ENCODE measurements around the gene TCP10L. TPM values are rescaled to one million over a fixed set of nuclear protein-coding genes. Genes with fewer than 3 reads are reported as not detected.

TCP10L gene
- polyA plus RNA-seq, 1 experiment = 0.12 TPM

- no peak overlapping the region for H3K4me3 ChIP-seq (ENCODE audit: low read depth, low read length)
- DNase-seq (ENCODE audit: low read depth, low spot score) = no peak
- CTCF ChIA-PET = no interaction called here
Observed at GRCh38 chr21:32549440-32549839, 35.9 kb downstream of the TCP10L start.

GRCh38 chr21:32548978-32549377 lies 36.3 kb downstream of the TCP10L start:
- ChIA-PET CTCF (no interaction called here), POLR2A (no interaction called here)
- no peak for DNase-seq (ENCODE audit: low read depth, low spot score)
- no peak for TF ChIP-seq CTCF (IDR thresholded peaks at IDR 0.05; ENCODE audit: low read depth, low read length)
- Histone ChIP-seq H3K27ac (ENCODE audit: low read depth, low read length) (no peak overlapping the region), H3K4me3 (ENCODE audit: low read depth, low read length) (no peak overlapping the region), H3K27me3 (ENCODE audit: control insufficient read depth, insufficient read depth, low read length) (no peaks in the 10 kb centered on the region), H3K9me3 (ENCODE audit: control insufficient read depth, insufficient read depth, low read length) (no peaks in the 10 kb centered on the region)

More at GRCh38 chr21:32549440-32549839, 35.9 kb downstream of the TCP10L start:
- Histone ChIP-seq H3K9me3 (ENCODE audit: control insufficient read depth, insufficient read depth, low read length) (no peaks in the 10 kb centered on the region), H3K27me3 (ENCODE audit: control insufficient read depth, insufficient read depth, low read length) (no peaks in the 10 kb centered on the region), H3K27ac (ENCODE audit: low read depth, low read length) (no peak overlapping the region)
- POLR2A ChIA-PET = no interaction called here
- no peak for TF ChIP-seq CTCF (IDR thresholded peaks at IDR 0.05; ENCODE audit: low read depth, low read length)

DNA sequence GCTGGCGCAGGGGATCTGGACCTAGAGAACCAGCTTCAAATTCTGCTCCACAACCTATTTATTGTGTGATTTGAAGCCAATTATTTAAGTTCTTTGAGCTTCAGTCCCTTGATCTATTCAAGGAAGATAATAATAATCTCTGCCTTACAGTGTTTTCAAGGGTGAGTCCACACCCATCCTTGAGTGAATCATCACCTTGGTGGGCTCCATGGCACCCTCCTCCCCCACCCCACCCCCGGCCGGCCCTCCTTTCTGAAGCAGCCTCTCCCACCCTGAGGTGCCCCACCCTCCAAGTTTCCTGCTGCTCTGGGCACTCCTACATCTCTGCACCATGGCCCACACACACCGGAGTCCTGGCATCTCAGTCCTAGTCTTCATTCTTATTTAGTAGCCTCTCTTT lies 38.3 kb downstream of the TCP10L start:
- Histone ChIP-seq H3K27ac (ENCODE audit: low read depth, low read length) (no peak overlapping the region), H3K4me3 (ENCODE audit: low read depth, low read length) (no peak overlapping the region), H3K9me3 (ENCODE audit: control insufficient read depth, insufficient read depth, low read length) (no peaks in the 10 kb centered on the region), H3K27me3 (ENCODE audit: control insufficient read depth, insufficient read depth, low read length) (no peaks in the 10 kb centered on the region)
- POLR2A ChIA-PET = no interaction called here
- no peak for DNase-seq (ENCODE audit: low read depth, low spot score)
- no peak for TF ChIP-seq CTCF (IDR thresholded peaks at IDR 0.05; ENCODE audit: low read depth, low read length)
- CTCF ChIA-PET = no interaction called here

GRCh38 chr21:32545948-32546441 lies 39.3 kb downstream of the TCP10L start:
- DNase-seq (ENCODE audit: low read depth, low spot score) = no peak
- no peak overlapping the region for H3K27ac ChIP-seq (ENCODE audit: low read depth, low read length)
- ChIA-PET CTCF (no interaction called here), POLR2A (no interaction called here)
- no peak for TF ChIP-seq CTCF (IDR thresholded peaks at IDR 0.05; ENCODE audit: low read depth, low read length)
- H3K9me3 ChIP-seq (ENCODE audit: control insufficient read depth, insufficient read depth, low read length) = no peaks in the 10 kb centered on the region
- no peaks in the 10 kb centered on the region for H3K27me3 ChIP-seq (ENCODE audit: control insufficient read depth, insufficient read depth, low read length)
- no peak overlapping the region for H3K4me3 ChIP-seq (ENCODE audit: low read depth, low read length)

DNA sequence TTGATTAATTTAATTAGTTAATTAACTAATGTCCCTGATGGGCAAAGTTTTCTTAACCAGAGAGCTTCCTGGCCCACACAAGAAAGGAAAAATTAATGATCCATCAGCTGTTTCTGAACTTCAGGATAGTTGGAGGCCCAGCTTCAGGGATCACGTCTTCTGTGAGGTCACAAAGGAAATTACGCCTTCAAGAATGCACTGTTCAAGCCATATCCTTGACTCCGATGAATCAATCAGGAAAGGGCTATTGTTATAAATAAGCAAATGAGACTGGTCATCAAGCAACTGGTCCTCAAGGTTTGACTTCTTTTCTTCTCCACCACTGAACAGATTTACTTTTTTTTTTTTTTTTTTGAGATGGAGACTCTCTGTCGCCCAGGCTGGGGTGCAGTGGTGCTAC lies 40.6 kb downstream of the TCP10L start:
- POLR2A ChIA-PET = no interaction called here
- no peak for DNase-seq (ENCODE audit: low read depth, low spot score)
- CTCF ChIA-PET = no interaction called here

More for the DNA sequence above, 40.6 kb downstream of the TCP10L start:
- Histone ChIP-seq H3K9me3 (ENCODE audit: control insufficient read depth, insufficient read depth, low read length) (no peaks in the 10 kb centered on the region; the same call in 1 of the 2 replicates), H3K4me3 (ENCODE audit: low read depth, low read length) (no peak overlapping the region), H3K27me3 (ENCODE audit: control insufficient read depth, insufficient read depth, low read length) (no peaks in the 10 kb centered on the region), H3K27ac (ENCODE audit: low read depth, low read length) (no peak overlapping the region)
- no peak for TF ChIP-seq CTCF (IDR thresholded peaks at IDR 0.05; ENCODE audit: low read depth, low read length)
